MM.1S (cell line): ENCODE measurements around the gene OGFOD1.

Source experiments
- DNase-seq: peaks from one replicate; pipeline ENCODE4 v3.0.0-alpha.2; 2015
- H2AFZ ChIP-seq: fragments of 300-600 bp; sonication (generic); 2 replicates; pipeline ENCODE4 v1.6.0; 2016; ENCODE audit warnings: antibody characterized with exemption, low read length
- H3F3A ChIP-seq: fragments of 300-600 bp; sonication (generic); 2 replicates; pipeline ENCODE4 v1.6.1; 2016; ENCODE audit warnings: mild to moderate bottlenecking, antibody characterized with exemption, low read length, moderate library complexity, mixed read lengths; ENCODE audit not compliant: insufficient read depth
- H3K27ac ChIP-seq: fragments of 300-600 bp; sonication (generic); 2 replicates; pipeline ENCODE4 v1.5.1; 2016; ENCODE audit warnings: mild to moderate bottlenecking, low read length
- H3K27me3 ChIP-seq: fragments of 300-600 bp; sonication (generic); replicated peaks from 2 replicates; pipeline ENCODE4 v1.6.0; 2016; ENCODE audit warnings: low read length; ENCODE audit not compliant: insufficient read depth
- H3K36me3 ChIP-seq: fragments of 300-600 bp; sonication (generic); replicated peaks from 2 replicates; pipeline ENCODE4 v1.6.1; 2016; ENCODE audit warnings: mild to moderate bottlenecking, low read length, mixed read lengths; ENCODE audit not compliant: insufficient read depth
- H3K4me1 ChIP-seq: fragments of 300-600 bp; sonication (generic); 2 replicates; pipeline ENCODE4 v1.6.1; 2016; ENCODE audit warnings: low read length, mixed read lengths
- H3K4me2 ChIP-seq: fragments of 300-600 bp; sonication (generic); 2 replicates; pipeline ENCODE4 v1.6.0; 2016; ENCODE audit warnings: low read depth, low read length
- H3K4me3 ChIP-seq: fragments of 300-600 bp; sonication (generic); 2 replicates; pipeline ENCODE4 v1.5.1; 2016; ENCODE audit warnings: low read length, mixed read lengths
- H3K79me2 ChIP-seq: fragments of 300-600 bp; sonication (generic); 2 replicates; pipeline ENCODE4 v1.6.1; 2016; ENCODE audit warnings: mixed run types, low read length, mixed read lengths
- H3K9ac ChIP-seq: fragments of 300-600 bp; sonication (generic); 2 replicates; pipeline ENCODE4 v1.6.1; 2016; ENCODE audit warnings: low read length, mixed read lengths
- H3K9me2 ChIP-seq: fragments of 300-600 bp; sonication (generic); replicated peaks from 2 replicates; pipeline ENCODE4 v1.6.1; 2016; ENCODE audit warnings: mild to moderate bottlenecking, low read length, mixed read lengths; ENCODE audit not compliant: insufficient read depth
- H3K9me3 ChIP-seq: fragments of 300-600 bp; sonication (generic); replicated peaks from 2 replicates; pipeline ENCODE4 v1.6.1; 2016; ENCODE audit warnings: mild to moderate bottlenecking, low read length, mixed read lengths; ENCODE audit not compliant: insufficient read depth
- H4K20me1 ChIP-seq: fragments of 300-600 bp; sonication (generic); 2 replicates; pipeline ENCODE4 v1.6.1; 2016; ENCODE audit warnings: mild to moderate bottlenecking, low read length, moderate library complexity, mixed read lengths; ENCODE audit not compliant: insufficient read depth
- EZH2 ChIP-seq: fragments of 300-600 bp; sonication (generic); optimal IDR thresholded peaks from 2 replicates; pipeline ENCODE3; 2017; ENCODE audit warnings: low read depth, mild to moderate bottlenecking, antibody characterized with exemption, low read length, mixed read lengths
- EZH2phosphoT487 ChIP-seq: fragments of 300-600 bp; sonication (generic); IDR thresholded peaks from 2 replicates; pipeline ENCODE4 v1.6.1; 2018; ENCODE audit warnings: antibody characterized with exemption, low read length
- TF ChIP-seq, protein P1 (sequence below): fragments of 300-600 bp; sonication (generic); IDR thresholded peaks from 2 replicates; pipeline ENCODE4 v1.5.1; 2016; ENCODE audit warnings: antibody characterized with exemption, low read length, mixed read lengths

OGFOD1 gene

DNA sequence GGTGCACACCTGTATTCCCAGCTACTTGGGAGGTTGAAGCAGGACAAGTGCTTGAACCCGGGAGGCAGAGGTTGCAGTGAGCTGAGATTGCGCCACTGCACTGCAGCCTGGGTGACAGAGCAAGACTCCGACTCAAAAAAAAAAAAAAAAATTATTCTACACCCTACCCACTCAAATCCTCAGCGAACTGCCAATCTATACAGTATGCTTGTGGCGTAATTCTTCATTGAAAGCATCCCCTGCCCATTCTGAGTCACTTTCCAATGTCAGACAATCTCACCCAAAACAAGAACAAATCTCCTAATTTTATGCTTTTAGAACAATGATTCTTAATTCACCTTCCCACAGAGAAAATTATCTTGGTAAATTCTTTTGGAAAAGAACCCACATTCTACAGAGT lies 38.0 kb upstream of the OGFOD1 start:
- Histone ChIP-seq H2AFZ (no peak overlapping the region), H3K36me3 (peaks cover 7% of the 10 kb centered on the region; the same call in 1 of the 2 replicates), H4K20me1 (peaks cover 3% of the 10 kb centered on the region; the same call in 1 of the 2 replicates), H3K9ac (no peak overlapping the region), H3K4me2 (no peak overlapping the region), H3K4me1 (no peaks in the 10 kb centered on the region), H3K79me2 (peaks cover 33% of the 10 kb centered on the region), H3K9me3 (no peaks in the 10 kb centered on the region), H3K27ac (no peak overlapping the region), H3K27me3 (no peaks in the 10 kb centered on the region), H3F3A (no peaks in the 10 kb centered on the region), H3K4me3 (no peak overlapping the region), H3K9me2 (no peaks in the 10 kb centered on the region)
- no peak for DNase-seq
- TF ChIP-seq, protein P1, sequence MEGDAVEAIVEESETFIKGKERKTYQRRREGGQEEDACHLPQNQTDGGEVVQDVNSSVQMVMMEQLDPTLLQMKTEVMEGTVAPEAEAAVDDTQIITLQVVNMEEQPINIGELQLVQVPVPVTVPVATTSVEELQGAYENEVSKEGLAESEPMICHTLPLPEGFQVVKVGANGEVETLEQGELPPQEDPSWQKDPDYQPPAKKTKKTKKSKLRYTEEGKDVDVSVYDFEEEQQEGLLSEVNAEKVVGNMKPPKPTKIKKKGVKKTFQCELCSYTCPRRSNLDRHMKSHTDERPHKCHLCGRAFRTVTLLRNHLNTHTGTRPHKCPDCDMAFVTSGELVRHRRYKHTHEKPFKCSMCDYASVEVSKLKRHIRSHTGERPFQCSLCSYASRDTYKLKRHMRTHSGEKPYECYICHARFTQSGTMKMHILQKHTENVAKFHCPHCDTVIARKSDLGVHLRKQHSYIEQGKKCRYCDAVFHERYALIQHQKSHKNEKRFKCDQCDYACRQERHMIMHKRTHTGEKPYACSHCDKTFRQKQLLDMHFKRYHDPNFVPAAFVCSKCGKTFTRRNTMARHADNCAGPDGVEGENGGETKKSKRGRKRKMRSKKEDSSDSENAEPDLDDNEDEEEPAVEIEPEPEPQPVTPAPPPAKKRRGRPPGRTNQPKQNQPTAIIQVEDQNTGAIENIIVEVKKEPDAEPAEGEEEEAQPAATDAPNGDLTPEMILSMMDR: no peak
- TF ChIP-seq EZH2: no peak

DNA sequence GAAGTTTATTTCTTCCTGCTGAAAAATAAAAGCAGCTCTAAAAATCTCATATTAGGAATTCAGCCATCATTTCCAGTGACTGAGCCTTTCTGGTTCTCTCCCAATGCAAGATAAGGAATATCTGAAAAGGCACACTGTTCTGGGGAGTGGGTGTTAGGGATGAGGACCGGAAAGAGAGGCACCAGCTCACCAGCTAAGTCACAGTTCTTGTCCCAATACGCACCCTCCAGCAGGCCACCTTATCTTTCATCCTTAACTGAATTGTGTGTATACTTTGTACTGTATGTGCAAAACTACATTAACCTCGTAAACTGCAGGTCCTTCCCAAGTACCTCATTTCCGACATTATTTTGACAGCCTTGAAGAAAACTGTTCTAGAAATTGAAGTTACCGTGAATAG lies 37.0 kb upstream of the OGFOD1 start:
- no peaks in the 10 kb centered on the region for H3K9me2 ChIP-seq
- H3K9ac ChIP-seq: no peak overlapping the region
- peaks cover 40% of the 10 kb centered on the region for H3K79me2 ChIP-seq
- no peak overlapping the region for H3K27ac ChIP-seq
- no peak overlapping the region for H2AFZ ChIP-seq
- no peaks in the 10 kb centered on the region for H3F3A ChIP-seq
- DNase-seq: no peak
- peaks cover 3% of the 10 kb centered on the region; the same call in 1 of the 2 replicates for H3K36me3 ChIP-seq
- no peak overlapping the region for H3K4me2 ChIP-seq
- no peaks in the 10 kb centered on the region for H3K27me3 ChIP-seq
- TF ChIP-seq EZH2phosphoT487: no peak
- TF ChIP-seq, protein P1: no peak
- TF ChIP-seq EZH2: no peak
- no peak overlapping the region for H3K4me3 ChIP-seq
- H3K4me1 ChIP-seq: no peaks in the 10 kb centered on the region
- H4K20me1 ChIP-seq: peaks cover 3% of the 10 kb centered on the region; the same call in 1 of the 2 replicates
- H3K9me3 ChIP-seq: no peaks in the 10 kb centered on the region

DNA sequence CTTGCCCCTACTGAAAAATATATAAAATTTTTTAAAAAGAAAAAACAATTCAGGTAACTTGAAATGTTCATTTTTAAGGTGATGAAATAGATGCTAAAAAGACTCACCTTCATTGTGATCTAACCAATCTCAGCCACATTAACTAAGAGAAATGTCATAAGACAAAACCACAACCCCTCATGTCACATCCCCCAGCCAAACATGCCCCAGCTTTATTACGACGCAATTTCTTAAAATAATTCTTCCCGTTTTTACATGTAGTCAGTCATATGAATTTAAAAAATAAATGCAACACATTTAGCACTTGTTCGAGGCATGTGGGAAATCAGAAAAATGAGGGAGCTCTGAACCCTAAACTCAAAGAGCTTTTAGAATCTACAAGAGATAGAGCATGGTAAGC lies 35.5 kb upstream of the OGFOD1 start:
- no peaks in the 10 kb centered on the region for H3K4me1 ChIP-seq
- peaks cover 53% of the 10 kb centered on the region for H3K79me2 ChIP-seq
- H3K9me2 ChIP-seq: no peaks in the 10 kb centered on the region
- H3K27me3 ChIP-seq: no peaks in the 10 kb centered on the region
- no peaks in the 10 kb centered on the region for H3K9me3 ChIP-seq
- no peak overlapping the region for H3K27ac ChIP-seq
- H3K36me3 ChIP-seq: no peaks in the 10 kb centered on the region; the same call in 1 of the 2 replicates
- H3F3A ChIP-seq: no peaks in the 10 kb centered on the region
- H4K20me1 ChIP-seq: peaks cover 3% of the 10 kb centered on the region; the same call in 1 of the 2 replicates
- H2AFZ ChIP-seq: no peak overlapping the region
- TF ChIP-seq EZH2 (no peak), EZH2phosphoT487 (no peak)
- TF ChIP-seq, protein P1: no peak
- no peak overlapping the region for H3K4me2 ChIP-seq
- no peak overlapping the region for H3K9ac ChIP-seq
- no peak overlapping the region for H3K4me3 ChIP-seq
- DNase-seq: no peak
